DMS153 (cell line): ENCODE results near the gene TLCD4.
"Not testable (repeated sequence)": the region's sequence is repeated elsewhere in the genome, so short reads cannot be mapped to it uniquely, and the experiment has no call there.

ENCODE experiments used
- DNase-seq: peaks from one replicate; lab custom pipeline; 2025; lab: John Stamatoyannopoulos, UW

Gene TLCD4

DNA sequence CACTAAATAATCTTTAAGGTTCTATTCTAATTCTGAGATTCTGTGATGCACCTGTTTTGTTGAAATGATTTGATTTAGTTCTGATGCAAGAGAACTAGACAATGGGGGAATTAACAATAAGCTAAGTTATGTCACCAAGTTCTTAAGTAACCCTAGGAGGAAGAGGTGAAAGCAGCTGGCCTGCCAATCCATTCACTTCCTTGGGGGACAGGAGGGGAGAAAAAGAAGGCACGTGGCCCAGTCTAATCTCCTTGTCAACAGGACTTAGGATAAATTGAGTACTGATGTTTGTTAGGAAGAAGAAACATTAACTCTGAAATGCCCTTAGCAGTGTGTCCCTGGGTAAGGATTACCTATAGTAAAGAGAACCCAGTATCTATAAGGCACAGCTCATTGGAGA, 36.9 kb downstream of the TLCD4 start:
- no peak for DNase-seq

GRCh38 chr1:95165569-95165968, 48.4 kb downstream of the TLCD4 start:
- DNase-seq, result not testable (repeated sequence)
